IMR-90 (cell line): Measurements from ENCODE around the gene KDM4B. TPM values are rescaled to one million over a fixed set of nuclear protein-coding genes. Genes with fewer than 3 reads are reported as not detected.

ENCODE experiments used
- ATAC-seq: fragments of 200-7000 bp; cut with Tn5 transposase; 2 replicates; pipeline ENCODE4 v1.9.1; 2020; ENCODE audit warnings: low read depth, mild to moderate bottlenecking, moderate library complexity
- BruUV-seq: library from RNA; stranded (reverse); fragments of 400-500 nt; replicated peaks from 2 replicates; lab custom pipeline; 2021; lab: Mats Ljungman, UMichigan
- CTCF ChIA-PET: fragments of 300-600 bp; formaldehyde crosslinking; extraction: SDS; loops from one replicate; lab custom pipeline; 2021; ENCODE audit warnings: antibody characterized with exemption; lab: Yijun Ruan, JAX
- POLR2A ChIA-PET: fragments of 300-600 bp; sonication (Branson Sonifier 250); formaldehyde crosslinking; loops from one replicate; lab custom pipeline; 2022; ENCODE audit warnings: antibody characterized with exemption; ENCODE audit not compliant: unreplicated experiment; lab: Charles Lee
- DNase-seq: peaks from one replicate; pipeline ENCODE4 v3.0.0; 2013
- H2AFZ ChIP-seq: replicated peaks from 2 replicates; pipeline ENCODE3; 2013; ENCODE audit warnings: low read length, mild to moderate bottlenecking; ENCODE audit not compliant: poor library complexity
- H2AK5ac ChIP-seq: 2 replicates; pipeline ENCODE4 v1.6.1; 2013; ENCODE audit warnings: low read depth, low read length, inconsistent platforms
- H2AK9ac ChIP-seq: replicated peaks from 2 replicates; pipeline ENCODE3; 2013; ENCODE audit warnings: mild to moderate bottlenecking, low read depth, low read length, moderate library complexity; ENCODE audit not compliant: poor library complexity
- H2BK120ac ChIP-seq: 2 replicates; pipeline ENCODE4 v1.6.1; 2013; ENCODE audit warnings: low read depth, low read length, inconsistent platforms
- H2BK15ac ChIP-seq: 3 replicates; pipeline ENCODE4 v1.6.1; 2013; ENCODE audit warnings: low read depth, low read length, inconsistent platforms
- H2BK20ac ChIP-seq: 2 replicates; pipeline ENCODE4 v1.6.1; 2013; ENCODE audit warnings: low read depth, mild to moderate bottlenecking, inconsistent platforms, low read length, moderate library complexity
- H2BK5ac ChIP-seq: 2 replicates; pipeline ENCODE4 v1.6.1; 2013; ENCODE audit warnings: mild to moderate bottlenecking, low read depth, low read length, inconsistent platforms; ENCODE audit not compliant: poor library complexity, severe bottlenecking
- H3K14ac ChIP-seq: replicated peaks from 2 replicates; pipeline ENCODE4 v1.6.1; 2013; ENCODE audit warnings: low read depth, low read length, inconsistent platforms
- H3K18ac ChIP-seq: 2 replicates; pipeline ENCODE4 v1.6.1; 2013; ENCODE audit warnings: low read depth, low read length, control low read depth
- H3K23ac ChIP-seq: 2 replicates; pipeline ENCODE4 v1.6.1; 2013; ENCODE audit warnings: low read depth, low read length, inconsistent platforms
- H3K27ac ChIP-seq: 2 replicates; pipeline ENCODE4 v1.5.1; 2013; ENCODE audit warnings: mild to moderate bottlenecking, control low read depth, low read length; ENCODE audit not compliant: insufficient read depth
- H3K27me3 ChIP-seq: 2 replicates; pipeline ENCODE4 v1.6.1; 2013; ENCODE audit warnings: low read length; ENCODE audit not compliant: control insufficient read depth, insufficient read depth
- H3K36me3 ChIP-seq: 2 replicates; pipeline ENCODE4 v1.6.1; 2013; ENCODE audit warnings: low read length, mixed read lengths; ENCODE audit not compliant: control insufficient read depth, insufficient read depth
- H3K4ac ChIP-seq: 2 replicates; pipeline ENCODE4 v1.6.1; 2013; ENCODE audit warnings: low read depth, low read length, inconsistent platforms
- H3K4me1 ChIP-seq: 2 replicates; pipeline ENCODE4 v1.6.1; 2013; ENCODE audit warnings: low read length, mixed read lengths; ENCODE audit not compliant: control insufficient read depth, insufficient read depth
- H3K4me2 ChIP-seq: 2 replicates; pipeline ENCODE4 v1.6.1; 2013; ENCODE audit warnings: low read depth, mild to moderate bottlenecking, control low read depth, low read length, moderate library complexity
- H3K4me3 ChIP-seq: 2 replicates; pipeline ENCODE4 v1.5.1; 2013; ENCODE audit warnings: low read depth, mild to moderate bottlenecking, control low read depth, low read length, moderate library complexity; ENCODE audit not compliant: insufficient read depth
- H3K56ac ChIP-seq: 2 replicates; pipeline ENCODE4 v1.6.1; 2013; ENCODE audit warnings: low read length, inconsistent platforms; ENCODE audit not compliant: insufficient read depth; ENCODE audit errors: extremely low read depth
- H3K79me1 ChIP-seq, 2 experiments: 2 replicates each; pipeline ENCODE4 v1.6.1; 2013; ENCODE audit warnings: low read length in 2 of 2, inconsistent platforms in 1 of 2, low read depth in 1 of 2
- H3K9ac ChIP-seq: 2 replicates; pipeline ENCODE4 v1.6.1; 2013; ENCODE audit warnings: low read depth, low read length, control low read depth
- H3K9me1 ChIP-seq: 2 replicates; pipeline ENCODE4 v1.6.1; 2013; ENCODE audit warnings: low read length, inconsistent platforms; ENCODE audit not compliant: insufficient read depth
- H3K9me3 ChIP-seq: 2 replicates; pipeline ENCODE4 v1.6.1; 2013; ENCODE audit warnings: low read length; ENCODE audit not compliant: control insufficient read depth, insufficient read depth
- H4K20me1 ChIP-seq: 2 replicates; pipeline ENCODE4 v1.6.1; 2013; ENCODE audit warnings: low read length, inconsistent platforms; ENCODE audit not compliant: insufficient read depth
- H4K5ac ChIP-seq: 2 replicates; pipeline ENCODE4 v1.6.1; 2013; ENCODE audit warnings: mild to moderate bottlenecking, low read depth, low read length, control low read depth
- H4K8ac ChIP-seq, 2 experiments: 2 replicates each; pipeline ENCODE4 v1.6.1; 2013; ENCODE audit warnings: low read depth in 2 of 2, low read length in 2 of 2, control low read depth in 1 of 2, inconsistent platforms in 1 of 2
- H4K91ac ChIP-seq: 2 replicates; pipeline ENCODE4 v1.6.1; 2013; ENCODE audit warnings: low read depth, low read length, inconsistent platforms; ENCODE audit not compliant: insufficient read depth
- BHLHE40 ChIP-seq: fragments of 150-350 bp; IDR thresholded peaks from 2 replicates; pipeline ENCODE4 v1.6.1; 2016; ENCODE audit warnings: mild to moderate bottlenecking, low read depth, low read length
- CHD1 ChIP-seq: IDR thresholded peaks from 2 replicates; pipeline ENCODE4 v1.6.1; 2012; ENCODE audit warnings: low read depth, low read length, improper control_type of control experiment
- CTCF ChIP-seq: conservative IDR thresholded peaks from 2 replicates; pipeline ENCODE4 v1.5.1; 2012; ENCODE audit warnings: mild to moderate bottlenecking, low read depth, low read length, improper control_type of control experiment
- FOS ChIP-seq: fragments of 150-350 bp; IDR thresholded peaks from 2 replicates; pipeline ENCODE4 v1.6.1; 2016; ENCODE audit warnings: low read depth, low read length
- MAZ ChIP-seq: IDR thresholded peaks from 2 replicates; pipeline ENCODE4 v1.6.1; 2012; ENCODE audit warnings: low read depth, mild to moderate bottlenecking, low read length, improper control_type of control experiment, moderate library complexity, borderline replicate concordance
- MXI1 ChIP-seq: IDR thresholded peaks from 2 replicates; pipeline ENCODE4 v1.6.1; 2012; ENCODE audit warnings: low read depth, mild to moderate bottlenecking, low read length, moderate library complexity, borderline replicate concordance
- NFE2L2 ChIP-seq: fragments of 150-350 bp; IDR thresholded peaks from 2 replicates; pipeline ENCODE4 v1.6.1; 2016; ENCODE audit warnings: low read depth, mild to moderate bottlenecking, low read length
- POLR2A ChIP-seq: IDR thresholded peaks from 2 replicates; pipeline ENCODE4 v1.6.1; 2012; ENCODE audit warnings: mild to moderate bottlenecking, low read depth, low read length
- RCOR1 ChIP-seq: IDR thresholded peaks from 2 replicates; pipeline ENCODE4 v1.6.1; 2012; ENCODE audit warnings: mild to moderate bottlenecking, low read length, improper control_type of control experiment; ENCODE audit not compliant: insufficient replicate concordance
- RFX5 ChIP-seq: IDR thresholded peaks from 2 replicates; pipeline ENCODE4 v1.8.0; 2012; ENCODE audit warnings: low read depth, mild to moderate bottlenecking, low read length, moderate library complexity
- WGBS, 2 experiments: methylation state at CpG; one replicate each; pipeline versions ENCODE4 v1.1.5 to v1.1.7; 2013; ENCODE audit warnings: missing lambda C conversion rate in 2 of 2; ENCODE audit not compliant: insufficient read length in 1 of 2; ENCODE audit errors: extremely low coverage in 2 of 2; 5-methylcytosine and 5-hydroxymethylcytosine counted together
- dilution Hi-C: fragments of 300-500 bp; cut with HindIII; formaldehyde crosslinking; loops from one replicate; pipeline ENCODE4 v1.14.3; 2018; ENCODE audit warnings: low sequenced_read_pairs; ENCODE audit not compliant: unreplicated experiment
- in situ Hi-C: fragments of 300-500 bp; cut with MboI; formaldehyde crosslinking; loops from 3 replicates; pipeline ENCODE4 v1.14.3; 2019; ENCODE audit warnings: low sequenced_read_pairs, inconsistent platforms, mixed read lengths
- intact Hi-C: fragments of 100-400 bp; cut with micrococcal nuclease; formaldehyde crosslinking; loops from 2 replicates; pipeline ENCODE4 v1.10.0; 2022
- polyA plus RNA-seq, 3 experiments: library from polyadenylated mRNA; depleted of rRNA; stranded (reverse); fragments of >200 nt; gene quantifications; 2 replicates each; pipeline ENCODE4 v1.2.3, GENCODE V29; 2012; ENCODE audit warnings: low replicate concordance in 1 of 3
- total RNA-seq: library from RNA; depleted of rRNA; stranded (reverse); fragments of >200 nt; gene quantifications from 2 replicates; pipeline ENCODE4 v1.2.3, GENCODE V29; 2012
- TF ChIP-seq, protein P1 (sequence below): fragments of 150-350 bp; IDR thresholded peaks from 2 replicates; pipeline ENCODE4 v1.6.1; 2017; ENCODE audit warnings: mild to moderate bottlenecking, antibody characterized with exemption, low read length, low read depth

The KDM4B gene
- total and polyA plus RNA-seq, 2 of the 4 experiments (the other 2 are of a cell fraction): 5.0 to 17.9 TPM

DNA sequence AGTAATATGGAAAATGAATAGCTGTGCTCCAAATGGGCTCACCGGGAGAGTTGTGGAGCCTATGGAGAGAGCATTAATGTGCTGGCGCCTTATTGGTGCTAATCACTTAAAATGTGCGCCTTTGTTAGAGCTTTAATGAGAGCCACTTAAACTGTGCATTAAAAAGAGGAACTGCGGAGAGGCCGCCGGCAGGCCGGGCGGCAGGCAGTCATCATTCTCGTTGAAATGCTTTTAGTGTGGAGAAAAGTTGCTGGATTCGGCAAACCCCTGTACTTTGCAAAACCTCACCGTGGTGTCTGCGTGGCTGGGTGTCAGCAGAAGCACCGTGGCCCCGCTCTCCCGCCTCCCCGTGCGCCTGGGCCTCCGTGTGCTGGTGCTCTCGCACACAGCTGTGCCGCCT, 105.5 kb downstream of the KDM4B start:
- ATAC-seq: no peak

More for the DNA sequence above, 105.5 kb downstream of the KDM4B start:
- Histone ChIP-seq H2BK120ac (no peak overlapping the region), H3K27ac (no peak overlapping the region), H3K27me3 (no peaks in the 10 kb centered on the region), H4K8ac (no peak overlapping the region), H3K9me1 (peaks cover 2% of the 10 kb centered on the region; the same call in 1 of the 2 replicates), H3K18ac (no peak overlapping the region), H3K4me1 (no peaks in the 10 kb centered on the region), H3K4me3 (no peak overlapping the region), H4K5ac (no peak overlapping the region), H4K20me1 (peaks cover 28% of the 10 kb centered on the region), H3K4me2 (no peak overlapping the region), H3K9ac (no peak overlapping the region), H2BK5ac (no peak overlapping the region), H3K79me1 (peaks cover 7 to 8% of the 10 kb centered on the region in 2 experiments; a peak in 3 of 4 replicates), H3K4ac (no peak overlapping the region), H2BK15ac (no peak overlapping the region), H2AK9ac (peak overlapping the region; percentile 25), H3K56ac (no peak overlapping the region), H3K23ac (no peak overlapping the region), H3K9me3 (no peaks in the 10 kb centered on the region), H2BK20ac (no peak overlapping the region), H2AFZ (no peak overlapping the region), H4K91ac (no peak overlapping the region), H3K36me3 (peaks cover 62% of the 10 kb centered on the region), H3K14ac (no peak overlapping the region), H2AK5ac (no peak overlapping the region)
- in situ Hi-C loops: no loop called here
- DNase-seq: no peak
- 97% methylated on average over 10 of the region's 20 CpGs; no CpG with 5 or more reads in 1 of the 2 experiments for WGBS, 2 experiments
- ChIA-PET CTCF (no interaction called here), POLR2A (no interaction called here)
- intact Hi-C loops: no loop called here
- no TSS peak for BruUV-seq
- dilution Hi-C loops: no loop called here
- no peak for TF ChIP-seq CTCF
- TF ChIP-seq, protein P1, sequence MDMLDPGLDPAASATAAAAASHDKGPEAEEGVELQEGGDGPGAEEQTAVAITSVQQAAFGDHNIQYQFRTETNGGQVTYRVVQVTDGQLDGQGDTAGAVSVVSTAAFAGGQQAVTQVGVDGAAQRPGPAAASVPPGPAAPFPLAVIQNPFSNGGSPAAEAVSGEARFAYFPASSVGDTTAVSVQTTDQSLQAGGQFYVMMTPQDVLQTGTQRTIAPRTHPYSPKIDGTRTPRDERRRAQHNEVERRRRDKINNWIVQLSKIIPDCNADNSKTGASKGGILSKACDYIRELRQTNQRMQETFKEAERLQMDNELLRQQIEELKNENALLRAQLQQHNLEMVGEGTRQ: no peak
- TF ChIP-seq FOS: no peak
- TF ChIP-seq NFE2L2: no peak
- TF ChIP-seq MAZ: no peak
- TF ChIP-seq POLR2A: no peak
- no peak for TF ChIP-seq BHLHE40
- no peak for TF ChIP-seq MXI1
- TF ChIP-seq CHD1: no peak
- TF ChIP-seq RFX5: no peak
- no peak for TF ChIP-seq RCOR1
